Uterus (tissue), 4 donors: ENCODE results near the gene DTD2. TPM values are rescaled to one million over a fixed set of nuclear protein-coding genes. Genes with fewer than 3 reads are reported as not detected.

Experiments used
- DNase-seq, 2 donors: peaks; one replicate each; pipeline ENCODE4 v3.0.0-alpha.2; 2019 to 2020
- H3K27ac ChIP-seq, 2 donors: fragments of 200-600 bp; sonication (generic); 1 replicate in 1 of 2; 2 replicates in 1 of 2; pipeline ENCODE4 v1.5.1; 2016 to 2018
- H3K27me3 ChIP-seq, 2 donors: fragments of 200-600 bp; sonication (generic); one replicate each; pipeline ENCODE4 v1.5.1; 2018 to 2019; ENCODE audit warnings: control low read depth in 1 of 2
- H3K36me3 ChIP-seq, 2 donors: fragments of 200-600 bp; sonication (generic); one replicate each; pipeline ENCODE4 v1.5.1; 2019; ENCODE audit warnings: control low read depth in 1 of 2
- H3K4me1 ChIP-seq, 2 donors: fragments of 200-600 bp; sonication (generic); one replicate each; pipeline ENCODE4 v1.5.1; 2018 to 2019; ENCODE audit warnings: control low read depth in 1 of 2
- H3K4me3 ChIP-seq, 2 donors: fragments of 200-600 bp; sonication (generic); 1 replicate in 1 of 2; 2 replicates in 1 of 2; pipeline ENCODE4 v1.5.1; 2018 to 2019; ENCODE audit warnings: mild to moderate bottlenecking in 1 of 2
- H3K9me3 ChIP-seq, 2 donors: fragments of 200-600 bp; sonication (generic); one replicate each; pipeline ENCODE4 v1.5.1; 2019; ENCODE audit warnings: control low read depth in 1 of 2
- POLR2A ChIP-seq, 2 donors: fragments of 450-650 bp; IDR thresholded peaks; one replicate each; pipeline ENCODE4 v1.6.1; 2016; ENCODE audit warnings: antibody characterized with exemption in 2 of 2, mild to moderate bottlenecking in 1 of 2, moderate library complexity in 1 of 2
- intact Hi-C: fragments of 100-400 bp; cut with DNase I; formaldehyde crosslinking; loops from one replicate; pipeline ENCODE4 v1.15.1; 2023; ENCODE audit warnings: low total_unique reads
- total RNA-seq, 4 donors: library from RNA; depleted of rRNA in 3 of 4; stranded (reverse); fragments of >200 nt in 3 of 4; gene quantifications; one replicate each; pipeline versions ENCODE4 v1.1.0 to v1.2.4, GENCODE V29; 2014 to 2023
- TF ChIP-seq, protein P1 (sequence below), 4 experiments: fragments of 200-600 bp in 2 of 4; fragments of 450-650 bp in 2 of 4; sonication (generic) in 2 of 4; IDR thresholded peaks; one replicate each; pipeline ENCODE4 v1.5.1; 2016 to 2019; ENCODE audit warnings: antibody characterized with exemption in 4 of 4, mild to moderate bottlenecking in 2 of 4, moderate library complexity in 1 of 4
- donor health status: DM: yes; HTN: yes; CAD: no.

Gene DTD2
- total RNA-seq, 4 donors from 2014 or later, result 8.2 to 88.2 (median 36.3) TPM

DNA sequence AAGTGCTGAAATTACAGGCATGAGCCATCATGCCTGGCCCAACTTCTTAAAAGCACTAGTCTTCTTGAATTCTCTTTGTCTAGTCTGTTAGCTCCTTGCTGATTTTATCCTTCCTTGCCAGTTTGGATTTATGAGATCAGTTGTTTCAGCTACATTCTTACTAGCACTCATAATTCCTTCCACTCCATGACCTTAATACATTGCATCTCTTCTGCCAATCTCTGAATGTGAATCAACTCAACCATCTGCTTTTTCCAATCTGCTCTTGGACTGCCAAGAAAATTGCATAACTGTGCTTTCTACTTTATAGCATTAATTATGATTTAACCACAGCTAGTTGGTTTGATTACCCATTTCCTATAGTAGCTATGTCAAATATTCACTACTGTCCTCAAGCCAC lies 22.0 kb downstream of the DTD2 start:
- TF ChIP-seq POLR2A (IDR thresholded peaks at IDR 0.05), result no peak
- TF ChIP-seq, protein P1, sequence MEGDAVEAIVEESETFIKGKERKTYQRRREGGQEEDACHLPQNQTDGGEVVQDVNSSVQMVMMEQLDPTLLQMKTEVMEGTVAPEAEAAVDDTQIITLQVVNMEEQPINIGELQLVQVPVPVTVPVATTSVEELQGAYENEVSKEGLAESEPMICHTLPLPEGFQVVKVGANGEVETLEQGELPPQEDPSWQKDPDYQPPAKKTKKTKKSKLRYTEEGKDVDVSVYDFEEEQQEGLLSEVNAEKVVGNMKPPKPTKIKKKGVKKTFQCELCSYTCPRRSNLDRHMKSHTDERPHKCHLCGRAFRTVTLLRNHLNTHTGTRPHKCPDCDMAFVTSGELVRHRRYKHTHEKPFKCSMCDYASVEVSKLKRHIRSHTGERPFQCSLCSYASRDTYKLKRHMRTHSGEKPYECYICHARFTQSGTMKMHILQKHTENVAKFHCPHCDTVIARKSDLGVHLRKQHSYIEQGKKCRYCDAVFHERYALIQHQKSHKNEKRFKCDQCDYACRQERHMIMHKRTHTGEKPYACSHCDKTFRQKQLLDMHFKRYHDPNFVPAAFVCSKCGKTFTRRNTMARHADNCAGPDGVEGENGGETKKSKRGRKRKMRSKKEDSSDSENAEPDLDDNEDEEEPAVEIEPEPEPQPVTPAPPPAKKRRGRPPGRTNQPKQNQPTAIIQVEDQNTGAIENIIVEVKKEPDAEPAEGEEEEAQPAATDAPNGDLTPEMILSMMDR (IDR thresholded peaks at IDR 0.05), result no peak
- no peak overlapping the region for H3K4me3 ChIP-seq
- H3K9me3 ChIP-seq, result no peaks in the 10 kb centered on the region
- no peaks in the 10 kb centered on the region for H3K4me1 ChIP-seq
- H3K36me3 ChIP-seq, result no peaks in the 10 kb centered on the region
- intact Hi-C loops, result no loop called here
- no peak for DNase-seq
- peak overlapping the region; percentile 15 to 29 for H3K27ac ChIP-seq
- H3K27me3 ChIP-seq, result no peaks in the 10 kb centered on the region

GRCh38 chr14:31430634-31431264 lies 26.6 kb downstream of the DTD2 start:
- H3K36me3 ChIP-seq, result no peaks in the 10 kb centered on the region
- H3K9me3 ChIP-seq, result no peaks in the 10 kb centered on the region
- no peak for DNase-seq
- no peak overlapping the region for H3K4me3 ChIP-seq
- no peaks in the 10 kb centered on the region for H3K4me1 ChIP-seq
- no peak overlapping the region for H3K27ac ChIP-seq
- H3K27me3 ChIP-seq, result no peaks in the 10 kb centered on the region
- intact Hi-C loops, result no loop called here
- TF ChIP-seq, protein P1 (IDR thresholded peaks at IDR 0.05), result no peak
- TF ChIP-seq POLR2A (IDR thresholded peaks at IDR 0.05), result no peak

DNA sequence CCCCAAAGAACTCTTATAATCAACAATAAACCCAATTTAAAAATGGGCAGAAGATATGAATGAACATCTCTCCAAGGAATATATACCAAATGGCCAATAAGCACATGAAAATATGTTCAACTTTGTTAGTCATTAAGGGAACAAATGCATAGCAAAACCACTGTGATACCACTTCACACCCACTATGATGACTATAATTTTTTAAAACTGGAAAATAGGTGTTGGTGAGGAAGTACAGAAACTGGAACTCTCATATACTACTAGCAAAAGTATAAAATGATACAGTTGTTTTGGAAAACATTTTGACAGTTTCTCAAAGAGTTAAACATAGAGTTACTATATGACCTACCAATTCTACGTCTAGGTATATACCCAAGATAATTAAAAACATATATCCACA lies 27.5 kb downstream of the DTD2 start:
- no peak overlapping the region for H3K4me3 ChIP-seq
- H3K36me3 ChIP-seq, result no peaks in the 10 kb centered on the region
- no peaks in the 10 kb centered on the region for H3K9me3 ChIP-seq
- H3K27ac ChIP-seq, result no peak overlapping the region
- intact Hi-C loops, result no loop called here
- DNase-seq, result no peak
- no peak for TF ChIP-seq POLR2A (IDR thresholded peaks at IDR 0.05)
- TF ChIP-seq, protein P1 (IDR thresholded peaks at IDR 0.05), result no peak
- H3K4me1 ChIP-seq, result no peaks in the 10 kb centered on the region
- H3K27me3 ChIP-seq, result no peaks in the 10 kb centered on the region

DNA sequence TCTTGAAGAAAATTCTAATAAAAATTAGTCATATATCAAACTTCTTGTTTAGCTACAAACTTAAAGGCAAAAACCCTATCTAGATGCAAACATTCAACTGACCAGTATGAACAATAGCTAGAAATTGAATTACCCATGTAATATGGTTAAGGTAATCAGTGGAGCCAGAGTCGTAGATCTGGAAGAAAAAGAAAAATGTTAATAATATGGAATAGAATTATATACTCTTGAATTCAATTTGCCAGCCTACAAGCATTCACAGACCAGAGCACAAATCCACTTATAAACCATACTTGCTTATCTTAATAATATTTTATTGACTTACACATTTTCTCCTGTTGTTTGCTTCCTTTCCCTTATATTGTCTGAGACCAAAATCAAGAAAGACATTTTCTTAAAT lies 29.3 kb downstream of the DTD2 start:
- no peaks in the 10 kb centered on the region for H3K4me1 ChIP-seq
- H3K27me3 ChIP-seq, result no peaks in the 10 kb centered on the region
- no peak for DNase-seq
- no peaks in the 10 kb centered on the region for H3K9me3 ChIP-seq
- H3K27ac ChIP-seq, result no peak overlapping the region
- intact Hi-C loops, result no loop called here
- no peaks in the 10 kb centered on the region for H3K36me3 ChIP-seq
- no peak overlapping the region for H3K4me3 ChIP-seq
- TF ChIP-seq, protein P1 (IDR thresholded peaks at IDR 0.05), result no peak
- TF ChIP-seq POLR2A (IDR thresholded peaks at IDR 0.05), result no peak

DNA sequence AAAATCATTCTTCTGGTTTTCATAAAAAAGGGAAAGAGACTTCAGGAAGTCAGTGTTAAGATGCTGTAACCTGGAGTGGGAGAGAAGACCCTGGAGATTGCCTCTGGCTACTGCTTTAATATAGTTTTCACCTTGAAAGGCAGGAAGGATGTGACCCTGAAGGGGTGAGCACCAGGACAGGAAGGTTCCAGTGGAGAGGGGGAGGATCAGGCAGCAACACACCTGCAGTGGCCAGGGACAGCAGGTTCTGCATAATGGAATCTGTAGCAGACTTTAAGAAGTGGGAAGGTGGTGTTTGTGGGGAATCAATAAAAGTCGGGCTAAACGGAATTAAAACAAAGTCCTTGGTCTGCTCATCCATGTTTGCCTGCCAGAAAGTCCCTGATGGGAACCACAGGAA lies 30.6 kb downstream of the DTD2 start:
- TF ChIP-seq POLR2A (IDR thresholded peaks at IDR 0.05), result no peak
- TF ChIP-seq, protein P1 (IDR thresholded peaks at IDR 0.05), result no peak
- no peak for DNase-seq
- Histone ChIP-seq H3K36me3 (no peaks in the 10 kb centered on the region), H3K4me1 (no peaks in the 10 kb centered on the region), H3K9me3 (no peaks in the 10 kb centered on the region), H3K27me3 (no peaks in the 10 kb centered on the region), H3K4me3 (no peak overlapping the region), H3K27ac (no peak overlapping the region)
- intact Hi-C loops, result no loop called here
